Keratinocyte (primary cell): ENCODE results near the gene CDC42BPG. TPM values are rescaled to one million over a fixed set of nuclear protein-coding genes. Genes with fewer than 3 reads are reported as not detected.

Experiments used
- DNase-seq: peaks from one replicate; pipeline ENCODE4 v3.0.0-alpha.2; 2011; ENCODE audit warnings: low read depth, missing footprints, low spot score
- FAIRE-seq: peaks from 2 replicates; lab custom pipeline; 2011; peaks lifted over from hg19 to GRCh38; lab: Jason Lieb, UNC
- H2AFZ ChIP-seq: 2 replicates; pipeline ENCODE4 v1.6.0; 2012; ENCODE audit warnings: low read length, control low read depth, inconsistent platforms; ENCODE audit not compliant: control insufficient read depth
- H3K27ac ChIP-seq: 2 replicates; pipeline ENCODE4 v1.5.1; 2011; ENCODE audit warnings: low read length; ENCODE audit not compliant: control insufficient read depth, insufficient read depth
- H3K27me3 ChIP-seq: 3 replicates; pipeline ENCODE4 v1.6.0; 2011; ENCODE audit warnings: low read length; ENCODE audit not compliant: control insufficient read depth, insufficient read depth; ENCODE audit errors: extremely low read depth
- H3K36me3 ChIP-seq, 2 experiments: 2 replicates in 1 of 2; 3 replicates in 1 of 2; pipeline ENCODE4 v1.5.1; 2011; ENCODE audit warnings: low read length in 2 of 2, mild to moderate bottlenecking in 1 of 2; ENCODE audit not compliant: control insufficient read depth in 2 of 2, insufficient read depth in 2 of 2; ENCODE audit errors: extremely low read depth in 1 of 2
- H3K4me1 ChIP-seq: 3 replicates; pipeline ENCODE4 v1.5.1; 2011; ENCODE audit warnings: low read length; ENCODE audit not compliant: control insufficient read depth, insufficient read depth; ENCODE audit errors: extremely low read depth
- H3K4me2 ChIP-seq: 3 replicates; pipeline ENCODE4 v1.6.0; 2011; ENCODE audit warnings: low read depth, low read length; ENCODE audit not compliant: control insufficient read depth, insufficient read depth; ENCODE audit errors: extremely low read depth
- H3K4me3 ChIP-seq, 3 experiments: fragments of 200-600 bp in 1 of 3; sonication (generic) in 1 of 3; 2 replicates in 2 of 3; 3 replicates in 1 of 3; pipeline ENCODE4 v1.5.1; 2011 to 2016; ENCODE audit warnings: low read length in 3 of 3, mild to moderate bottlenecking in 3 of 3, control low read depth in 2 of 3, inconsistent platforms in 1 of 3, low read depth in 1 of 3, mixed read lengths in 1 of 3, mixed run types in 1 of 3, moderate library complexity in 1 of 3; ENCODE audit not compliant: control insufficient read depth in 2 of 3, insufficient read depth in 2 of 3; ENCODE audit errors: extremely low read depth in 1 of 3
- H3K79me2 ChIP-seq: 2 replicates; pipeline ENCODE4 v1.6.0; 2012; ENCODE audit warnings: low read length; ENCODE audit not compliant: control insufficient read depth, insufficient read depth
- H3K9ac ChIP-seq: 3 replicates; pipeline ENCODE4 v1.6.0; 2011; ENCODE audit warnings: low read length; ENCODE audit not compliant: control insufficient read depth, insufficient read depth; ENCODE audit errors: extremely low read depth
- H3K9me1 ChIP-seq: 3 replicates; pipeline ENCODE4 v1.6.0; 2011; ENCODE audit warnings: low read length; ENCODE audit not compliant: control insufficient read depth, insufficient read depth; ENCODE audit errors: extremely low read depth
- H3K9me3 ChIP-seq: 2 replicates; pipeline ENCODE4 v1.5.1; 2012; ENCODE audit warnings: low read depth, low read length; ENCODE audit not compliant: control insufficient read depth
- H4K20me1 ChIP-seq: 3 replicates; pipeline ENCODE4 v1.6.0; 2011; ENCODE audit warnings: low read length; ENCODE audit not compliant: control insufficient read depth, insufficient read depth; ENCODE audit errors: extremely low read depth
- CTCF ChIP-seq, 3 experiments: IDR thresholded peaks in 1 of 3; conservative IDR thresholded peaks in 1 of 3; optimal IDR thresholded peaks in 1 of 3; 2 replicates in 2 of 3; 3 replicates in 1 of 3; pipeline versions ENCODE3 to v1.5.1; 2011; ENCODE audit warnings: low read length in 3 of 3, mild to moderate bottlenecking in 3 of 3, moderate library complexity in 2 of 3, control low read depth in 1 of 3, inconsistent platforms in 1 of 3; ENCODE audit not compliant: insufficient read depth in 2 of 3; ENCODE audit errors: extremely low read depth in 1 of 3
- EZH2 ChIP-seq: IDR thresholded peaks from one replicate; pipeline ENCODE4 v1.6.1; 2012; ENCODE audit warnings: inconsistent platforms, mild to moderate bottlenecking, low read length, moderate library complexity
- dilution Hi-C: fragments of 300-500 bp; cut with MboI; formaldehyde crosslinking; loops from one replicate; pipeline ENCODE4 v1.7.0; 2020; ENCODE audit warnings: low sequenced_read_pairs; ENCODE audit not compliant: extremely low pct_ligation_motif_present
- polyA plus RNA-seq, 5 experiments: library from polyadenylated mRNA; depleted of rRNA in 3 of 5; stranded (reverse) in 3 of 5; stranded (forward) in 1 of 5; unstranded in 1 of 5; fragments of >200 nt; gene quantifications; 1 replicate in 1 of 5; 2 replicates in 3 of 5; 3 replicates in 1 of 5; pipeline versions ENCODE4 v1.2.1 to v1.2.3, GENCODE V29; 2011 to 2012; ENCODE audit warnings: missing spikeins in 2 of 5, low read depth in 1 of 5, low replicate concordance in 1 of 5

Gene CDC42BPG
- polyA plus RNA-seq, 1 donor (not counting 4 experiments of a cell fraction or from before 2014, with no cell fraction given), result 2.5 TPM

- no peak overlapping the region for H3K4me2 ChIP-seq
- H3K27ac ChIP-seq, result no peak overlapping the region
- no peaks in the 10 kb centered on the region for H3K9me3 ChIP-seq
- no peaks in the 10 kb centered on the region for H4K20me1 ChIP-seq
- H2AFZ ChIP-seq, result no peak overlapping the region
- H3K9me1 ChIP-seq, result peaks cover 2% of the 10 kb centered on the region
- peaks cover 0 to 6% of the 10 kb centered on the region in 2 experiments for H3K36me3 ChIP-seq
- dilution Hi-C loops, result no loop called here
- no peak overlapping the region for H3K4me3 ChIP-seq
- TF ChIP-seq CTCF (optimal IDR thresholded peaks at IDR 0.05 in 1 of 3, IDR thresholded peaks at IDR 0.05 in 1 of 3, conservative IDR thresholded peaks at IDR 0.05 in 1 of 3; ENCODE audit: extremely low read depth in 1 of 3, insufficient read depth in 2 of 3, low read length in 3 of 3), result no peak
- TF ChIP-seq EZH2, result no peak
- H3K9ac ChIP-seq, result no peak overlapping the region
- no peaks in the 10 kb centered on the region for H3K27me3 ChIP-seq
- DNase-seq (no peak), FAIRE-seq (no peak)
- H3K79me2 ChIP-seq, result no peaks in the 10 kb centered on the region
- no peaks in the 10 kb centered on the region for H3K4me1 ChIP-seq
Observed at GRCh38 chr11:64790205-64791095, 54.0 kb downstream of the CDC42BPG start.

GRCh38 chr11:64789331-64790204 is 54.9 kb downstream of the CDC42BPG start:
- TF ChIP-seq CTCF (optimal IDR thresholded peaks at IDR 0.05 in 1 of 3, IDR thresholded peaks at IDR 0.05 in 1 of 3, conservative IDR thresholded peaks at IDR 0.05 in 1 of 3; ENCODE audit: extremely low read depth in 1 of 3, insufficient read depth in 2 of 3, low read length in 3 of 3), result no peak
- no peak for TF ChIP-seq EZH2
- Histone ChIP-seq H3K27me3 (no peaks in the 10 kb centered on the region), H3K4me2 (no peak overlapping the region), H3K36me3 (peaks cover 0 to 6% of the 10 kb centered on the region in 2 experiments), H4K20me1 (no peaks in the 10 kb centered on the region), H3K9me1 (peaks cover 2% of the 10 kb centered on the region), H3K9ac (no peak overlapping the region), H3K9me3 (no peaks in the 10 kb centered on the region), H3K79me2 (no peaks in the 10 kb centered on the region), H3K4me3 (no peak overlapping the region), H3K27ac (no peak overlapping the region), H2AFZ (no peak overlapping the region), H3K4me1 (no peaks in the 10 kb centered on the region)
- DNase-seq (no peak), FAIRE-seq (no peak)
- dilution Hi-C loops, result no loop called here
